Left ventricle myocardium inferior (tissue), 1 donor: ENCODE data around the gene ATP11A. TPM values are rescaled to one million over a fixed set of nuclear protein-coding genes. Genes with fewer than 3 reads are reported as not detected.

Experiments used
- DNase-seq: peaks from one replicate; pipeline ENCODE4 v3.0.0-alpha.2; 2020
- H3K27ac ChIP-seq: fragments of 200-600 bp; replicated peaks from 2 replicates; pipeline ENCODE4 v1.8.0; 2021
- H3K27me3 ChIP-seq: fragments of 200-600 bp; 2 replicates; pipeline ENCODE4 v1.8.0; 2021; ENCODE audit warnings: low read depth
- H3K36me3 ChIP-seq: fragments of 200-600 bp; 2 replicates; pipeline ENCODE4 v1.8.0; 2021
- H3K4me1 ChIP-seq: fragments of 200-600 bp; 2 replicates; pipeline ENCODE4 v1.8.0; 2021
- H3K4me3 ChIP-seq: fragments of 200-600 bp; 2 replicates; pipeline ENCODE4 v1.8.0; 2021; ENCODE audit warnings: mild to moderate bottlenecking, moderate library complexity
- H3K9me3 ChIP-seq: fragments of 200-600 bp; replicated peaks from 2 replicates; pipeline ENCODE4 v1.8.0; 2021
- intact Hi-C: fragments of 100-400 bp; cut with micrococcal nuclease; formaldehyde crosslinking; loops from one replicate; pipeline ENCODE4 v1.11.0; 2022
- total RNA-seq: library from RNA; stranded (reverse); fragmentation: NEBNext Ultra II Directional; extraction: Animal tissue kit (Norgen Biotek cat#: 25700); gene quantifications from one replicate; pipeline ENCODE4 v1.2.1, GENCODE V29; 2021
- TF ChIP-seq, protein P1 (sequence below): fragments of 200-600 bp; IDR thresholded peaks from 2 replicates; pipeline ENCODE4 v1.8.0; 2021; ENCODE audit warnings: antibody characterized with exemption, mild to moderate bottlenecking, borderline replicate concordance
- donor health status: DM: no; HTN: yes; CAD: no; lungs with severe emphysema.

The ATP11A gene
- total RNA-seq, 1 donor from 2014 or later = 106 TPM

DNA sequence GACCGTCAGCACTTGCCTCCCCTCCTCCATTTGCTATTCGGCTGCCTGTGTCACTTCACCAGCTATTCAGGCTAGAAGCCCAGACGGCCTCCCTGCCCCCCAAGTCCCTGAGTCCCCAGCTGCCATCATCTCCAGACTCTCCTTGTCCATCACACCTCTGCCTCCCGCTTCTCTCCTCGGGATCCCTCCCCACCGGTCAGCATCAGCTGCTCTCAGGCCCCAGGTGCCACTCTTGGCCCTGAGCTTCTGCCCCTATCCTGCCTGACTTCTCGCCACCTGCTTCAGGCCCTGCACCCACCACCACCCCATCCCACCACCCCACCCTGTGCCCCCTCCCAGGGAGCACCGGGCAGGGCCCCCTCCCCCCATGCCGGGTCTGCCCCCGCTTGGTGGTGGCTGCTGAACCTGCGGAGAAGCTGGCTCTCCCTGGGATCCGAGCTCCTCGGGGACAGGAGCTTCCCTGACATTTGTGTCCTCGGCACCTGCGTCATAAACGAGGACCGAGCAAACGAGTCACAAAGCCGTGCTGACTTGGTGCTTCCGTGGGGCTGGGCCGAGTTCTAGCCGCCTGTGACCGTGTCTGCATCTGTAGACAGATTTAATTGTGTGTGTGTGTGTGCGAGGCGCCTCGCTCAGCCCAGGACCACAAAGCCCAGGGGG, 208.9 kb downstream of the ATP11A start:
- H3K4me1 ChIP-seq = peaks cover 17% of the 10 kb centered on the region
- intact Hi-C loops = no loop called here
- no peaks in the 10 kb centered on the region for H3K9me3 ChIP-seq
- H3K27ac ChIP-seq = no peak overlapping the region
- H3K36me3 ChIP-seq = no peaks in the 10 kb centered on the region
- DNase-seq = peak; percentile 9
- TF ChIP-seq, protein P1, sequence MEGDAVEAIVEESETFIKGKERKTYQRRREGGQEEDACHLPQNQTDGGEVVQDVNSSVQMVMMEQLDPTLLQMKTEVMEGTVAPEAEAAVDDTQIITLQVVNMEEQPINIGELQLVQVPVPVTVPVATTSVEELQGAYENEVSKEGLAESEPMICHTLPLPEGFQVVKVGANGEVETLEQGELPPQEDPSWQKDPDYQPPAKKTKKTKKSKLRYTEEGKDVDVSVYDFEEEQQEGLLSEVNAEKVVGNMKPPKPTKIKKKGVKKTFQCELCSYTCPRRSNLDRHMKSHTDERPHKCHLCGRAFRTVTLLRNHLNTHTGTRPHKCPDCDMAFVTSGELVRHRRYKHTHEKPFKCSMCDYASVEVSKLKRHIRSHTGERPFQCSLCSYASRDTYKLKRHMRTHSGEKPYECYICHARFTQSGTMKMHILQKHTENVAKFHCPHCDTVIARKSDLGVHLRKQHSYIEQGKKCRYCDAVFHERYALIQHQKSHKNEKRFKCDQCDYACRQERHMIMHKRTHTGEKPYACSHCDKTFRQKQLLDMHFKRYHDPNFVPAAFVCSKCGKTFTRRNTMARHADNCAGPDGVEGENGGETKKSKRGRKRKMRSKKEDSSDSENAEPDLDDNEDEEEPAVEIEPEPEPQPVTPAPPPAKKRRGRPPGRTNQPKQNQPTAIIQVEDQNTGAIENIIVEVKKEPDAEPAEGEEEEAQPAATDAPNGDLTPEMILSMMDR = no peak
- no peak overlapping the region for H3K4me3 ChIP-seq
- peaks cover 55% of the 10 kb centered on the region for H3K27me3 ChIP-seq

DNA sequence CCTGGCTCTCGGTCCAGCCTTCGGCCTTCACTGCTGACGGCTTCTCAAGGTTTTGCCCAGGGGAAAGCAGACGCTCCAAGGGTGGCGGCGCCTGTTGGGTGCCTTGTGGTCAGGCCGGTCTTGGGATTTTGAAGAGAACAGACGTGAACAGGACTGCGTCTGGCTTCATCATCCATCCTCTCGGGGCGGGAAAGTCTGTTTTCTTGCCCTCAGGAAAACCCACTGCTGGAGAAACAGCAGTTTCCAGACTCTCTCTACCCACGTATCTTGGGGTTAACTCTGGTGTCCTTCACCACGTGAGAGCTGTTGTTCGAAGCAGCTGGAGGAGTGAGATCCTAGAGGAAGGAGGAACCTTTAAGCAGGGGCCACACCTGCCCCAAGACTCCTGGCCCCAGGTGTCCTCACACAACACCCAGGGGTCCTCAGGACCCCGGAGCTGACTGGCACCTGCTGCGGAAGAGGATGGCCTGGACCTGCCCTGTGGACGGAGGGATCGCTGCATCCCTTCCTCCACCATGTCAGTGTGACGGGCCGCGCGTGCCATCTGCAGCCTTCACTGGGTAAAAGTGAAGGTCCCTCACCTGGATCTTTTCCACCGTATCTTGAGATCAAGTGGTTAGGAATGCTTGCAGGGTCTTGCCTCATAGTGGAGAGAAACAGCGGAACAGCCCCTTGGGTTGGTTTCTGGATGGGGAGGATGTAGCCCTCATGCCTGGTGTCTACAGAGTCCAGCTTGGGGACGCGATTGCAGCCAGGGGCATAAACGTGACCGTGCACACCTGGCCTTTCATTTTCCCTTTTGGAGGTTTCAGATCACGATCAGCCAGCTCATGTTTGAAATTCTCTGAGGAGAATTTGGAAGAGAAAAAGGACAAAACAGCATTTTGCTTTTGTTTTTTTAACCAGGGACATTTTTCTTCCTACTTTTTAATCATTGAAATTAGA, 209.7 kb downstream of the ATP11A start:
- H3K36me3 ChIP-seq = no peaks in the 10 kb centered on the region
- H3K4me3 ChIP-seq = no peak overlapping the region
- TF ChIP-seq, protein P1 = no peak
- peaks cover 3% of the 10 kb centered on the region for H3K9me3 ChIP-seq
- H3K4me1 ChIP-seq = peaks cover 11% of the 10 kb centered on the region
- peak; percentile 9 for DNase-seq
- H3K27me3 ChIP-seq = peaks cover 47% of the 10 kb centered on the region
- no peak overlapping the region for H3K27ac ChIP-seq
- intact Hi-C loops = no loop called here

DNA sequence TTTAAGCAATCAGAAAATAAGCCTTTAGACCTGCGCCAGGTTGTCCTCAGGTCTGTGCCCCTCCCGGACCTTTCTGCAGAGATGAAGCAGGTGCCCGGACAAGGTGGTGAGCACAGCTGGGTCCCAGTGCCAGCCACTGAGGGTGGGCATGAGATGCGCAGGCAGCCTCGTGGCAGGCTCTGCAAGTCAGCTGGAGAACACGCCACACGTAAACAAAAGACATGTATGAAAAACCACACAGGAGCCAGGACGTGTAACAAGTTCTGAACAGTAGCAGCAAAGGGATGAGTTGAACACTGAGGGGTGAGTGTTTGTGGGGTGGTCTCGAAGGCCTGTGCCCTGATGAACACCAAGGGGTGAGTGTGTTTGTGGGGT, 210.4 kb downstream of the ATP11A start:
- no peak overlapping the region for H3K4me3 ChIP-seq
- H3K27ac ChIP-seq = no peak overlapping the region
- H3K4me1 ChIP-seq = peaks cover 5% of the 10 kb centered on the region
- peak; percentile 1 for DNase-seq
- intact Hi-C loops = no loop called here
- H3K36me3 ChIP-seq = no peaks in the 10 kb centered on the region
- H3K9me3 ChIP-seq = peaks cover 10% of the 10 kb centered on the region
- peaks cover 40% of the 10 kb centered on the region for H3K27me3 ChIP-seq
- TF ChIP-seq, protein P1 = no peak

DNA sequence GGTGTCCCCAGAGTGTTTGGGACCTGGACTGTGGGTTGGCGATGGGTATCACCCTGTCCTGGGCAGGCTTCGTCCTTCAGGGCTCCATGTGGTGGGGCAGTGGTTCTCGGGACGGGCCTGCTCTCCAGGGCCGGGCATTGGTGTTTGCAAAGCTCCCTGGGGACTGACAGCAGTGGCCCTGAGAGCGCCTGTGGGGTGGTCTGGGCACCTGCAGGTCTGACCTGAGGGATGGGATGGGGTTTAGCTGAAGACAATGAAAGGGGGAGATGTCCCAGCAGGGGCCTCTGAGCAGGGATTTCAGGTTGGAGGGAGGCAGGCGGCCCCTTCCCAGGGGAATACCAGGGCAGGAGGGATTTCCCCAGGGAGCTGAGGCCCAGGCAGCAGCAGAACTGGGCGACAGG, 210.9 kb downstream of the ATP11A start:
- H3K4me3 ChIP-seq = no peak overlapping the region
- H3K27me3 ChIP-seq = peaks cover 36% of the 10 kb centered on the region
- intact Hi-C loops = no loop called here
- no peak for DNase-seq
- H3K27ac ChIP-seq = no peak overlapping the region
- no peaks in the 10 kb centered on the region for H3K4me1 ChIP-seq
- H3K9me3 ChIP-seq = peaks cover 13% of the 10 kb centered on the region
- H3K36me3 ChIP-seq = no peaks in the 10 kb centered on the region
- TF ChIP-seq, protein P1 = no peak

DNA sequence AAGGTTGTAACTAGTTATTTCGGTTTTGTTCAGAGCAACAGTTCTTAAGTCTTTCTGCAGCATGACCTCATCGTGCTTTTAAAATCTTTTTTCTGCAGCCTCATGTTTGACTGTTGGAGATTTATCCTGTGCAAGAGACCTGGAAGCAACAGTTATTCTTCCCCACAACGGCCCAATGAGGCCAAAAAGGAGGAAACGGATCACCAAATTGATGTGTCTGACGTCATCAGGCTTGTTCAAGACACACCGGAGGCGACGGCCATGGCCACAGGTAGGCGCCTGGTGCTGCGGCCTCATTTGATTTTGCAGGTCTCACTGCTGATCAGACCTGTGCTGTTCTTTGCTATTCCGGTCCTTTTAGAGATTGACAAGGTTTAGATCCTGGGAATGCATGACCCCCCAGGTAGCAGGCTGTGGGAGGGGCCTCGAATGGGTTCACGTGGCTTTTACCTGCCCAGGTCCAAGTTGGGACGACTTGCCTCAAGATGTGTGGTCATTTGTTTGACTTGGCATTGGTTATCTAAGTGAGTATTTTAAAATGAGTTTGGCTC, 212.3 kb downstream of the ATP11A start:
- intact Hi-C loops = no loop called here
- Histone ChIP-seq H3K4me3 (no peak overlapping the region), H3K9me3 (peaks cover 13% of the 10 kb centered on the region), H3K27ac (no peak overlapping the region), H3K36me3 (no peaks in the 10 kb centered on the region), H3K4me1 (no peaks in the 10 kb centered on the region), H3K27me3 (peaks cover 22% of the 10 kb centered on the region)
- TF ChIP-seq, protein P1 = no peak
- DNase-seq = peak; percentile 9
